HepG2 (cell line): Measurements from ENCODE around the gene HABP2. TPM values are rescaled to one million over a fixed set of nuclear protein-coding genes. Genes with fewer than 3 reads are reported as not detected.

Experiments used
- ATAC-seq: fragments of 200-7000 bp; cut with Tn5 transposase; 3 replicates; pipeline ENCODE4 v1.9.1; 2020; ENCODE audit warnings: mild to moderate bottlenecking, moderate library complexity
- BruUV-seq: library from RNA; stranded (reverse); fragments of 400-500 nt; replicated peaks from 2 replicates; lab custom pipeline; 2021; lab: Mats Ljungman, UMichigan
- CTCF ChIA-PET: fragments of 300-600 bp; formaldehyde crosslinking; extraction: SDS; loops from one replicate; lab custom pipeline; 2021; ENCODE audit warnings: low total read pairs, inconsistent platforms, low intra/inter-chr PET ratio; lab: Yijun Ruan, JAX
- POLR2A ChIA-PET: fragments of 350-600 bp; sonication (Branson Sonifier 250); formaldehyde crosslinking; loops from one replicate; lab custom pipeline; 2020; ENCODE audit warnings: antibody characterized with exemption, inconsistent platforms; lab: Yijun Ruan, JAX
- DNase-seq: peaks from one replicate; pipeline ENCODE4 v3.0.0-alpha.2; 2015; ENCODE audit warnings: low spot score
- FAIRE-seq: peaks from 3 replicates; lab custom pipeline; 2011; peaks lifted over from hg19 to GRCh38; lab: Jason Lieb, UNC
- H2AFZ ChIP-seq: one replicate; pipeline ENCODE4 v1.6.1; 2011; ENCODE audit warnings: low read length, inconsistent platforms
- H3K27ac ChIP-seq: fragments of 300-600 bp; 3 replicates; pipeline ENCODE4 v1.8.0; 2011; ENCODE audit warnings: mixed run types, mild to moderate bottlenecking, mixed read lengths, low read length, inconsistent platforms; ENCODE audit not compliant: insufficient read depth; ENCODE audit errors: extremely low read length
- H3K27me3 ChIP-seq, 2 experiments: fragments of 200-600 bp in 1 of 2; 2 replicates in 1 of 2; 3 replicates in 1 of 2; pipeline versions ENCODE4 v1.6.0 to v1.8.0; 2011; ENCODE audit warnings: low read length in 2 of 2, mild to moderate bottlenecking in 2 of 2, moderate library complexity in 2 of 2, inconsistent platforms in 1 of 2; ENCODE audit not compliant: insufficient read depth in 2 of 2, control insufficient read depth in 1 of 2
- H3K36me3 ChIP-seq, 2 experiments: fragments of 200-600 bp in 1 of 2; replicated peaks in 1 of 2; 2 replicates in 1 of 2; 3 replicates in 1 of 2; pipeline versions ENCODE4 v1.5.1 to v1.8.0; 2011; ENCODE audit warnings: low read length in 2 of 2, inconsistent platforms in 1 of 2; ENCODE audit not compliant: insufficient read depth in 2 of 2, control insufficient read depth in 1 of 2
- H3K4me1 ChIP-seq: 2 replicates; pipeline ENCODE4 v1.5.1; 2012; ENCODE audit warnings: low read length, inconsistent platforms; ENCODE audit not compliant: insufficient read depth
- H3K4me2 ChIP-seq: 2 replicates; pipeline ENCODE4 v1.6.0; 2011; ENCODE audit warnings: low read depth, low read length, inconsistent platforms
- H3K4me3 ChIP-seq, 3 experiments: fragments of 200-600 bp in 1 of 3; sonication (generic), shearing (Covaris generic) in 1 of 3; replicated peaks in 1 of 3; 2 replicates each; pipeline ENCODE4 v1.5.1; 2011 to 2016; ENCODE audit warnings: low read length in 3 of 3, inconsistent platforms in 2 of 3, low read depth in 2 of 3, mild to moderate bottlenecking in 2 of 3, control low read depth in 1 of 3, mixed read lengths in 1 of 3; ENCODE audit not compliant: insufficient read depth in 1 of 3
- H3K79me2 ChIP-seq: one replicate; pipeline ENCODE4 v1.6.1; 2011; ENCODE audit warnings: low read length, inconsistent platforms; ENCODE audit not compliant: insufficient read depth
- H3K9ac ChIP-seq: 2 replicates; pipeline ENCODE4 v1.6.0; 2011; ENCODE audit warnings: mild to moderate bottlenecking, low read depth, low read length, inconsistent platforms; ENCODE audit not compliant: insufficient read depth
- H3K9me3 ChIP-seq: 2 replicates; pipeline ENCODE4 v1.5.1; 2012; ENCODE audit warnings: mild to moderate bottlenecking, low read length
- H4K20me1 ChIP-seq: 2 replicates; pipeline ENCODE4 v1.6.0; 2011; ENCODE audit warnings: inconsistent platforms, mild to moderate bottlenecking, low read length, moderate library complexity; ENCODE audit not compliant: insufficient read depth
- FOXO1 ChIP-seq: sonication (generic); formaldehyde crosslinking; IDR thresholded peaks from 2 replicates; pipeline ENCODE4 v1.4.0; 2020; ENCODE audit warnings: missing genetic modification reagents
- GATAD2A ChIP-seq: IDR thresholded peaks from 2 replicates; pipeline ENCODE4 v1.6.1; 2016
- KDM3A ChIP-seq: IDR thresholded peaks from 2 replicates; pipeline ENCODE4 v1.6.1; 2018; ENCODE audit warnings: low read depth, missing compliant biosample characterization
- PRMT3 ChIP-seq: sonication (generic); formaldehyde crosslinking; IDR thresholded peaks from 2 replicates; pipeline ENCODE4 v1.8.1; 2022; ENCODE audit warnings: low read depth, mild to moderate bottlenecking, moderate library complexity, missing genetic modification reagents, borderline replicate concordance
- SALL2 ChIP-seq: sonication (generic); formaldehyde crosslinking; IDR thresholded peaks from 2 replicates; pipeline ENCODE4 v1.8.1; 2023; ENCODE audit warnings: mild to moderate bottlenecking, missing genetic modification reagents, inconsistent platforms
- SNAPC2 ChIP-seq: sonication (generic); formaldehyde crosslinking; IDR thresholded peaks from 2 replicates; pipeline ENCODE4 v1.8.1; 2022; ENCODE audit warnings: mild to moderate bottlenecking, missing genetic modification reagents
- SPEN ChIP-seq: sonication (generic); formaldehyde crosslinking; IDR thresholded peaks from 2 replicates; pipeline ENCODE4 v1.5.1; 2020; ENCODE audit warnings: low read depth, mild to moderate bottlenecking, missing genetic modification reagents
- TBL1XR1 ChIP-seq: fragments of 150-350 bp; IDR thresholded peaks from 2 replicates; pipeline ENCODE4 v1.6.1; 2014; ENCODE audit warnings: borderline replicate concordance, low read length; ENCODE audit not compliant: partially characterized antibody
- ZNF264 ChIP-seq: sonication (generic); formaldehyde crosslinking; IDR thresholded peaks from 2 replicates; pipeline ENCODE4 v1.4.0; 2020; ENCODE audit warnings: missing genetic modification reagents
- ZNF549 ChIP-seq: sonication (generic); formaldehyde crosslinking; IDR thresholded peaks from 2 replicates; pipeline ENCODE4 v1.5.0; 2020; ENCODE audit warnings: missing genetic modification reagents
- ZNF703 ChIP-seq: sonication (generic); formaldehyde crosslinking; IDR thresholded peaks from 2 replicates; pipeline ENCODE4 v1.5.1; 2020; ENCODE audit warnings: missing genetic modification reagents, mild to moderate bottlenecking, moderate library complexity, borderline replicate concordance
- ZNF766 ChIP-seq: sonication (generic); formaldehyde crosslinking; IDR thresholded peaks from 2 replicates; pipeline ENCODE4 v1.5.0; 2020; ENCODE audit warnings: missing genetic modification reagents, borderline replicate concordance
- ZNF772 ChIP-seq: sonication (generic); formaldehyde crosslinking; IDR thresholded peaks from 2 replicates; pipeline ENCODE4 v1.5.0; 2020; ENCODE audit warnings: mild to moderate bottlenecking, missing genetic modification reagents
- WGBS: methylation state at CpG from one replicate; pipeline ENCODE4 v1.1.6; 2017; ENCODE audit warnings: low lambda C conversion rate; 5-methylcytosine and 5-hydroxymethylcytosine counted together
- in situ Hi-C: cut with HindIII; loops from 2 replicates; pipeline ENCODE4 v1.10.0; 2017; ENCODE audit warnings: low pct_unique_long_range_greater_than_20kb; ENCODE audit not compliant: extremely low pct_ligation_motif_present
- intact Hi-C: fragments of 100-400 bp; cut with micrococcal nuclease; formaldehyde crosslinking; loops from one replicate; pipeline ENCODE4 v1.10.0; 2022; ENCODE audit not compliant: unreplicated experiment
- polyA plus RNA-seq, 8 experiments: library from polyadenylated mRNA; depleted of rRNA in 3 of 8; stranded (reverse) in 7 of 8; unstranded in 1 of 8; fragments of >200 nt; fragmentation: Illumina TruSeq in 4 of 8; extraction: Trizol in 4 of 8; gene quantifications; 2 replicates each; pipeline versions ENCODE4 v1.2.1 to v1.2.3, GENCODE V29; 2011 to 2016; ENCODE audit warnings: low read depth in 4 of 8, missing spikeins in 1 of 8, mixed read lengths in 1 of 8; ENCODE audit not compliant: insufficient read depth in 1 of 8
- total RNA-seq, 5 experiments: library from RNA; depleted of rRNA; stranded (reverse); fragments of >200 nt; fragmentation: Illumina TruSeq; extraction: Trizol; gene quantifications; 2 replicates each; pipeline ENCODE4 v1.2.3, GENCODE V29; 2016; ENCODE audit warnings: low read depth in 1 of 5
- TF ChIP-seq, protein P1 (sequence below): sonication (generic); formaldehyde crosslinking; IDR thresholded peaks from 2 replicates; pipeline ENCODE4 v1.5.0; 2020; ENCODE audit warnings: mild to moderate bottlenecking, low read depth, missing genetic modification reagents, borderline replicate concordance
- TF ChIP-seq, protein P2 (sequence below): sonication (generic); formaldehyde crosslinking; IDR thresholded peaks from 2 replicates; pipeline ENCODE4 v1.5.1; 2020; ENCODE audit warnings: missing genetic modification reagents, mild to moderate bottlenecking, borderline replicate concordance
- TF ChIP-seq, protein P3 (sequence below): sonication (generic); formaldehyde crosslinking; IDR thresholded peaks from 2 replicates; pipeline ENCODE4 v1.4.0; 2020; ENCODE audit warnings: missing genetic modification reagents
- TF ChIP-seq, protein P4 (sequence below): sonication (generic); formaldehyde crosslinking; IDR thresholded peaks from 2 replicates; pipeline ENCODE4 v1.4.0; 2020; ENCODE audit warnings: missing genetic modification reagents
- TF ChIP-seq, protein P5 (sequence below): sonication (generic); formaldehyde crosslinking; IDR thresholded peaks from 2 replicates; pipeline ENCODE4 v1.4.0; 2020; ENCODE audit warnings: missing genetic modification reagents, borderline replicate concordance

HABP2 gene
- total and polyA plus RNA-seq, 2 of the 13 experiments (the other 11 are each of a cell fraction or from before 2014, with no cell fraction given) = 0.12 to 0.13 TPM

DNA sequence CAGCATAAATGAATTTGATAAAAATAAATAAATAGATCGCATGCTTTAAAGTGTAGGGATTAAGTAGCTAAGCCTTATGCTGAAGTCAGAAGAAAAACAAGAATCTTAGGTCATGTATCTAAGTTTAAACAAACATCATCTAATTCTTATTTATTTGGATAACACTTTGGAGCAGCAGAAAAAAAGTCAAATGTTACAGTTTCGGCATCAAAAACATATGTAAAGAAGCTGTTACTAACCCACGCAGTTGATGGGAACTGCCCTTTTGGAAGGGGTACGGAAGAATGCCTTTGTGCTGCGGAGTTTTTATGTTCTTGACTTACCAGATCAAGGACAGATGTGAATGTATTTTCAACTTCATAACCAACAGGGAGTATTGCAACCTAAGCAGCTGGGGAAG lies 37.3 kb upstream of the HABP2 start:
- 33% methylated on average over 5 of the region's 5 CpGs for WGBS
- ATAC-seq (no peak), DNase-seq (no peak), FAIRE-seq (no peak)
- BruUV-seq = no TSS peak
- no peaks in the 10 kb centered on the region for H3K4me1 ChIP-seq
- intact Hi-C loops = no loop called here
- H3K9me3 ChIP-seq = peaks cover 10% of the 10 kb centered on the region
- no peak overlapping the region for H3K4me2 ChIP-seq
- H3K9ac ChIP-seq = no peak overlapping the region
- no peak overlapping the region for H2AFZ ChIP-seq
- H3K4me3 ChIP-seq = no peak overlapping the region
- H3K27me3 ChIP-seq = 0 out of 5 replicates have a peak, but pooled peaks cover 0 to 4% of the 10 kb centered on the region in 2 experiments
- H4K20me1 ChIP-seq = no peaks in the 10 kb centered on the region
- H3K27ac ChIP-seq = no peak overlapping the region
- in situ Hi-C loops = no loop called here
- H3K79me2 ChIP-seq = no peaks in the 10 kb centered on the region
- no peaks in the 10 kb centered on the region for H3K36me3 ChIP-seq
- POLR2A ChIA-PET = no interaction called here
- CTCF ChIA-PET = no interaction called here
- TF ChIP-seq ZNF772 (CRISPR knock-in tag) = no peak
- no peak for TF ChIP-seq KDM3A (CRISPR knock-in tag)
- TF ChIP-seq, protein P1, sequence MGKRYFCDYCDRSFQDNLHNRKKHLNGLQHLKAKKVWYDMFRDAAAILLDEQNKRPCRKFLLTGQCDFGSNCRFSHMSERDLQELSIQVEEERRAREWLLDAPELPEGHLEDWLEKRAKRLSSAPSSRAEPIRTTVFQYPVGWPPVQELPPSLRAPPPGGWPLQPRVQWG (CRISPR knock-in tag) = no peak
- TF ChIP-seq ZNF549 (CRISPR knock-in tag) = no peak
- no peak for TF ChIP-seq SNAPC2
- TF ChIP-seq, protein P2, sequence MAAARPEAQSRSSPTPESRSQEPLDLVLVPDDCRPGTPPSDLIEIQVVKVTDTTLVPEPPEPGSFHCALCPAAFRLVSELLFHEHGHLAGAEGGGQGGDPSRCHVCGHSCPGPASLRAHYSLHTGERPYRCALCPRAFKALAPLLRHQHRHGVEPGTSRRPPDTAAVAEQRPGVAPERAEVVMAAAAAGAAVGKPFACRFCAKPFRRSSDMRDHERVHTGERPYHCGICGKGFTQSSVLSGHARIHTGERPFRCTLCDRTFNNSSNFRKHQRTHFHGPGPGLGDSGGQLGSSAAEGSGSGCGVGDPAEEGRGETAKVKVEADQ (CRISPR knock-in tag) = no peak
- TF ChIP-seq FOXO1 (CRISPR knock-in tag) = no peak
- TF ChIP-seq ZNF766 (CRISPR knock-in tag) = no peak
- no peak for TF ChIP-seq ZNF703 (CRISPR knock-in tag)
- TF ChIP-seq PRMT3 (CRISPR knock-in tag) = no peak
- no peak for TF ChIP-seq ZNF264
- TF ChIP-seq, protein P3, sequence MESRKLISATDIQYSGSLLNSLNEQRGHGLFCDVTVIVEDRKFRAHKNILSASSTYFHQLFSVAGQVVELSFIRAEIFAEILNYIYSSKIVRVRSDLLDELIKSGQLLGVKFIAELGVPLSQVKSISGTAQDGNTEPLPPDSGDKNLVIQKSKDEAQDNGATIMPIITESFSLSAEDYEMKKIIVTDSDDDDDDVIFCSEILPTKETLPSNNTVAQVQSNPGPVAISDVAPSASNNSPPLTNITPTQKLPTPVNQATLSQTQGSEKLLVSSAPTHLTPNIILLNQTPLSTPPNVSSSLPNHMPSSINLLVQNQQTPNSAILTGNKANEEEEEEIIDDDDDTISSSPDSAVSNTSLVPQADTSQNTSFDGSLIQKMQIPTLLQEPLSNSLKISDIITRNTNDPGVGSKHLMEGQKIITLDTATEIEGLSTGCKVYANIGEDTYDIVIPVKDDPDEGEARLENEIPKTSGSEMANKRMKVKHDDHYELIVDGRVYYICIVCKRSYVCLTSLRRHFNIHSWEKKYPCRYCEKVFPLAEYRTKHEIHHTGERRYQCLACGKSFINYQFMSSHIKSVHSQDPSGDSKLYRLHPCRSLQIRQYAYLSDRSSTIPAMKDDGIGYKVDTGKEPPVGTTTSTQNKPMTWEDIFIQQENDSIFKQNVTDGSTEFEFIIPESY (CRISPR knock-in tag) = no peak
- TF ChIP-seq SALL2 (CRISPR knock-in tag) = no peak
- TF ChIP-seq, protein P4, sequence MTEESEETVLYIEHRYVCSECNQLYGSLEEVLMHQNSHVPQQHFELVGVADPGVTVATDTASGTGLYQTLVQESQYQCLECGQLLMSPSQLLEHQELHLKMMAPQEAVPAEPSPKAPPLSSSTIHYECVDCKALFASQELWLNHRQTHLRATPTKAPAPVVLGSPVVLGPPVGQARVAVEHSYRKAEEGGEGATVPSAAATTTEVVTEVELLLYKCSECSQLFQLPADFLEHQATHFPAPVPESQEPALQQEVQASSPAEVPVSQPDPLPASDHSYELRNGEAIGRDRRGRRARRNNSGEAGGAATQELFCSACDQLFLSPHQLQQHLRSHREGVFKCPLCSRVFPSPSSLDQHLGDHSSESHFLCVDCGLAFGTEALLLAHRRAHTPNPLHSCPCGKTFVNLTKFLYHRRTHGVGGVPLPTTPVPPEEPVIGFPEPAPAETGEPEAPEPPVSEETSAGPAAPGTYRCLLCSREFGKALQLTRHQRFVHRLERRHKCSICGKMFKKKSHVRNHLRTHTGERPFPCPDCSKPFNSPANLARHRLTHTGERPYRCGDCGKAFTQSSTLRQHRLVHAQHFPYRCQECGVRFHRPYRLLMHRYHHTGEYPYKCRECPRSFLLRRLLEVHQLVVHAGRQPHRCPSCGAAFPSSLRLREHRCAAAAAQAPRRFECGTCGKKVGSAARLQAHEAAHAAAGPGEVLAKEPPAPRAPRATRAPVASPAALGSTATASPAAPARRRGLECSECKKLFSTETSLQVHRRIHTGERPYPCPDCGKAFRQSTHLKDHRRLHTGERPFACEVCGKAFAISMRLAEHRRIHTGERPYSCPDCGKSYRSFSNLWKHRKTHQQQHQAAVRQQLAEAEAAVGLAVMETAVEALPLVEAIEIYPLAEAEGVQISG (CRISPR knock-in tag) = no peak
- TF ChIP-seq GATAD2A (CRISPR knock-in tag) = no peak
- no peak for TF ChIP-seq SPEN (CRISPR knock-in tag)
- TF ChIP-seq TBL1XR1 = no peak
- TF ChIP-seq, protein P5, sequence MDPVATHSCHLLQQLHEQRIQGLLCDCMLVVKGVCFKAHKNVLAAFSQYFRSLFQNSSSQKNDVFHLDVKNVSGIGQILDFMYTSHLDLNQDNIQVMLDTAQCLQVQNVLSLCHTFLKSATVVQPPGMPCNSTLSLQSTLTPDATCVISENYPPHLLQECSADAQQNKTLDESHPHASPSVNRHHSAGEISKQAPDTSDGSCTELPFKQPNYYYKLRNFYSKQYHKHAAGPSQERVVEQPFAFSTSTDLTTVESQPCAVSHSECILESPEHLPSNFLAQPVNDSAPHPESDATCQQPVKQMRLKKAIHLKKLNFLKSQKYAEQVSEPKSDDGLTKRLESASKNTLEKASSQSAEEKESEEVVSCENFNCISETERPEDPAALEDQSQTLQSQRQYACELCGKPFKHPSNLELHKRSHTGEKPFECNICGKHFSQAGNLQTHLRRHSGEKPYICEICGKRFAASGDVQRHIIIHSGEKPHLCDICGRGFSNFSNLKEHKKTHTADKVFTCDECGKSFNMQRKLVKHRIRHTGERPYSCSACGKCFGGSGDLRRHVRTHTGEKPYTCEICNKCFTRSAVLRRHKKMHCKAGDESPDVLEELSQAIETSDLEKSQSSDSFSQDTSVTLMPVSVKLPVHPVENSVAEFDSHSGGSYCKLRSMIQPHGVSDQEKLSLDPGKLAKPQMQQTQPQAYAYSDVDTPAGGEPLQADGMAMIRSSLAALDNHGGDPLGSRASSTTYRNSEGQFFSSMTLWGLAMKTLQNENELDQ (CRISPR knock-in tag) = no peak
